Measurements from ENCODE around the gene SCN2B. TPM values are rescaled to one million over a fixed set of nuclear protein-coding genes. Genes with fewer than 3 reads are reported as not detected.

Gene SCN2B
- total and polyA plus RNA-seq, 2 of the 13 experiments (the other 11 are each of a cell fraction or from before 2014, with no cell fraction given): 0.01 to 0.02 TPM

DNA sequence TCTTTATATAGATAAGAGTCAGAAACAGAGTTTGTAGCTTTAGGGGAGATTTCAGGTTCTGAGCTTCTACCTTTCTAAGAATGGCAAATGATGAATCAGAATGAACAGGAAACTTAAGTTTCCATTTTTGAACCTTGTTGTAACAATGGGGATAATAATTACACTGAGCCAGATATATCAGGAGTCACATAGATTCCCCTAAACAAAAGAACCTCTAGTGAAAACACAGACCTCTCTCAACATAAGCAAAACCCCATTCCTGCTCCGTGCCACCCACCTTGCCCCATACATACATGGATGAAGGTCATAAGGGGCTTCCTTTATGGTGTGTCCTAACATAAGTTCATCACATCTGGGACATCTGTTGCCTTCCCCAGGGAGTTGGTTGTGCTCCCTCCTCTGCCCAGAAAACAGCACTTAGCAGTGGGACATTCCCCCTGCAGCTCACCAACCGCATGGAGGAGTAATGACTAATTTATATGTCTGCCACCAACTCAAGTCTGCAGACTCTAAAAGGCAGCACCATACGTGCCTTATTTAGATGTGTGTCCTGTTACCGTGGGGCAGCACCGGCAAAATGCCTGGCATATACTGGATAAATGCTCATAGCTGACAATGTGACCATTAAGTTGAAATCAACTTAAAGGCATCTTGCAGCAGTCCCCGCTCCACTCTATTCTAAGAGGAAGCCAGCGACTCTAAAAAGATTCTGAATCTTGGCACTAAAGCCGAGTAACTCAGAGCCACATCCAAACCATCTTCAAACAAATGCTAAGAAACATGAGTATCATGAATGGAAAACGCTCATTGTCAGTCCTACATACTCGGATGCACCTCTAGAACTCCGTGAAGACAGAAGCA lies 40.4 kb upstream of the SCN2B start:
- peaks cover 65% of the 10 kb centered on the region for H3K4me1 ChIP-seq (ENCODE audit: insufficient read depth, low read length)
- ATAC-seq: no peak
- no peaks in the 10 kb centered on the region for H3K79me2 ChIP-seq (ENCODE audit: insufficient read depth, low read length)
- H3K9me3 ChIP-seq (ENCODE audit: low read length): no peaks in the 10 kb centered on the region
- WGBS (ENCODE audit: low lambda C conversion rate): 98% methylated on average over 10 of the region's 11 CpGs
- no peaks in the 10 kb centered on the region for H3K27me3 ChIP-seq (ENCODE audit: control insufficient read depth in 1 of 2, insufficient read depth in 2 of 2, low read length in 2 of 2)
- no peaks in the 10 kb centered on the region for H3K36me3 ChIP-seq (replicated peaks in 1 of 2; ENCODE audit: control insufficient read depth in 1 of 2, insufficient read depth in 2 of 2, low read length in 2 of 2)
- no peak for TF ChIP-seq ZNF512B (CRISPR knock-in tag; IDR thresholded peaks at IDR 0.05; ENCODE audit: borderline replicate concordance)
- no peak for TF ChIP-seq ZNF235 (CRISPR knock-in tag; IDR thresholded peaks at IDR 0.05; ENCODE audit: borderline replicate concordance)
- TF ChIP-seq NCOA2 (CRISPR knock-in tag; IDR thresholded peaks at IDR 0.05): no peak
- TF ChIP-seq, protein P1, sequence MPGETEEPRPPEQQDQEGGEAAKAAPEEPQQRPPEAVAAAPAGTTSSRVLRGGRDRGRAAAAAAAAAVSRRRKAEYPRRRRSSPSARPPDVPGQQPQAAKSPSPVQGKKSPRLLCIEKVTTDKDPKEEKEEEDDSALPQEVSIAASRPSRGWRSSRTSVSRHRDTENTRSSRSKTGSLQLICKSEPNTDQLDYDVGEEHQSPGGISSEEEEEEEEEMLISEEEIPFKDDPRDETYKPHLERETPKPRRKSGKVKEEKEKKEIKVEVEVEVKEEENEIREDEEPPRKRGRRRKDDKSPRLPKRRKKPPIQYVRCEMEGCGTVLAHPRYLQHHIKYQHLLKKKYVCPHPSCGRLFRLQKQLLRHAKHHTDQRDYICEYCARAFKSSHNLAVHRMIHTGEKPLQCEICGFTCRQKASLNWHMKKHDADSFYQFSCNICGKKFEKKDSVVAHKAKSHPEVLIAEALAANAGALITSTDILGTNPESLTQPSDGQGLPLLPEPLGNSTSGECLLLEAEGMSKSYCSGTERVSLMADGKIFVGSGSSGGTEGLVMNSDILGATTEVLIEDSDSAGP (CRISPR knock-in tag; IDR thresholded peaks at IDR 0.05; ENCODE audit: borderline replicate concordance): no peak
- no peak for TF ChIP-seq RAD21 (CRISPR knock-in tag; IDR thresholded peaks at IDR 0.05)
- CTCF ChIA-PET (ENCODE audit: low intra/inter-chr PET ratio, low total read pairs): no interaction called here
- intact Hi-C loops (cut with micrococcal nuclease; ENCODE audit: unreplicated experiment) (no loop called here), in situ Hi-C loops (cut with HindIII; ENCODE audit: extremely low pct_ligation_motif_present, low pct_unique_long_range_greater_than_20kb) (no loop called here)
- BruUV-seq (replicated peaks): no TSS peak
- H3K4me3 ChIP-seq (replicated peaks in 1 of 3; ENCODE audit: insufficient read depth in 1 of 3, low read depth in 2 of 3, low read length in 3 of 3): no peak overlapping the region
- no peak overlapping the region for H3K9ac ChIP-seq (ENCODE audit: insufficient read depth, low read depth, low read length)
- no peak overlapping the region for H3K4me2 ChIP-seq (ENCODE audit: low read depth, low read length)
- no peak overlapping the region for H2AFZ ChIP-seq (ENCODE audit: low read length)
- no peaks in the 10 kb centered on the region for H4K20me1 ChIP-seq (ENCODE audit: insufficient read depth, low read length)
- no peak overlapping the region for H3K27ac ChIP-seq (ENCODE audit: extremely low read length, insufficient read depth, low read length)
- POLR2A ChIA-PET: interaction anchor here (1.0 kb wide), 1 partner anchor 47 kb away, joined by 4 read pairs; the partner anchor contains the start of gene MPZL2
- FAIRE-seq: no peak
- DNase-seq (ENCODE audit: low spot score): no peak
